ENCODE measurements around the gene SENP6.

SENP6 gene

GRCh38 chr6:75747152-75747992 lies 145.7 kb downstream of the SENP6 start:
- DNase-seq (ENCODE audit: low read depth, low spot score): no peak

- no peak for DNase-seq (ENCODE audit: low read depth, low spot score)
Observed at GRCh38 chr6:75748003-75748742, 146.5 kb downstream of the SENP6 start.

- peak; percentile 84 for DNase-seq (ENCODE audit: low read depth, low spot score)
Observed at GRCh38 chr6:75748743-75749538, 147.3 kb downstream of the SENP6 start, which contains the start of gene MYO6. MYO6 (plus strand) TSS chr6:75749239; CDS start chr6:75817548, 68,309 bp downstream.

GRCh38 chr6:75751443-75751842 lies 149.8 kb downstream of the SENP6 start:
- peak; percentile 31 for DNase-seq (ENCODE audit: low read depth, low spot score)

GRCh38 chr6:75752365-75752764 lies 150.7 kb downstream of the SENP6 start:
- peak; percentile 37 for DNase-seq (ENCODE audit: low read depth, low spot score)

GRCh38 chr6:75755704-75756103 lies 154.0 kb downstream of the SENP6 start:
- no peak for DNase-seq (ENCODE audit: low read depth, low spot score)

GRCh38 chr6:75757295-75757694 lies 155.6 kb downstream of the SENP6 start:
- no peak for DNase-seq (ENCODE audit: low read depth, low spot score)

GRCh38 chr6:75758061-75758460 lies 156.4 kb downstream of the SENP6 start:
- no peak for DNase-seq (ENCODE audit: low read depth, low spot score)

- DNase-seq (ENCODE audit: low read depth, low spot score): peak; percentile 28
Observed at GRCh38 chr6:75759207-75759606, 157.5 kb downstream of the SENP6 start.

GRCh38 chr6:75760320-75760719 lies 158.6 kb downstream of the SENP6 start:
- DNase-seq (ENCODE audit: low read depth, low spot score): no peak

GRCh38 chr6:75761489-75761888 lies 159.8 kb downstream of the SENP6 start:
- DNase-seq (ENCODE audit: low read depth, low spot score): no peak

- no peak for DNase-seq (ENCODE audit: low read depth, low spot score)
Observed at GRCh38 chr6:75762063-75762462, 160.4 kb downstream of the SENP6 start.

- DNase-seq (ENCODE audit: low read depth, low spot score): no peak
Observed at GRCh38 chr6:75766387-75766786, 164.7 kb downstream of the SENP6 start.

Data from astrocyte of the hippocampus (primary cell).